HepG2 (cell line): ENCODE data around the gene ZBTB2. TPM values are rescaled to one million over a fixed set of nuclear protein-coding genes. Genes with fewer than 3 reads are reported as not detected.

Source experiments
- CBFB ChIP-seq: sonication (generic); formaldehyde crosslinking; IDR thresholded peaks from 2 replicates; pipeline ENCODE4 v1.4.0; 2020; ENCODE audit warnings: missing genetic modification reagents
- CBX5 ChIP-seq: sonication (generic); formaldehyde crosslinking; IDR thresholded peaks from 2 replicates; pipeline ENCODE4 v1.4.0; 2020; ENCODE audit warnings: missing genetic modification reagents, borderline replicate concordance
- DMAP1 ChIP-seq: IDR thresholded peaks from 2 replicates; pipeline ENCODE4 v1.6.1; 2016
- DR1 ChIP-seq: sonication (generic); formaldehyde crosslinking; IDR thresholded peaks from 2 replicates; pipeline ENCODE4 v1.8.0; 2021; ENCODE audit warnings: mild to moderate bottlenecking, missing genetic modification reagents, inconsistent platforms
- HIVEP1 ChIP-seq: sonication (generic); formaldehyde crosslinking; IDR thresholded peaks from 2 replicates; pipeline ENCODE4 v1.4.0; 2020; ENCODE audit warnings: mild to moderate bottlenecking, missing genetic modification reagents
- HOXA7 ChIP-seq: sonication (generic); formaldehyde crosslinking; IDR thresholded peaks from 2 replicates; pipeline ENCODE4 v1.8.1; 2022; ENCODE audit warnings: mild to moderate bottlenecking, missing genetic modification reagents, moderate library complexity
- MYNN ChIP-seq: sonication (generic); formaldehyde crosslinking; IDR thresholded peaks from 2 replicates; pipeline ENCODE4 v1.4.0; 2020; ENCODE audit warnings: mild to moderate bottlenecking, low read depth, missing genetic modification reagents
- NKX3-1 ChIP-seq: sonication (generic); formaldehyde crosslinking; IDR thresholded peaks from 2 replicates; pipeline ENCODE4 v1.5.0; 2020; ENCODE audit warnings: missing genetic modification reagents
- SETDB1 ChIP-seq: sonication (generic); formaldehyde crosslinking; IDR thresholded peaks from 2 replicates; pipeline ENCODE4 v1.5.1; 2020; ENCODE audit warnings: missing genetic modification reagents, mild to moderate bottlenecking, borderline replicate concordance
- STAG1 ChIP-seq: sonication (generic); formaldehyde crosslinking; IDR thresholded peaks from 2 replicates; pipeline ENCODE4 v1.4.0; 2020; ENCODE audit warnings: missing genetic modification reagents
- ZNF326 ChIP-seq: sonication (generic); formaldehyde crosslinking; IDR thresholded peaks from 2 replicates; pipeline ENCODE4 v1.4.0; 2020; ENCODE audit warnings: missing genetic modification reagents, borderline replicate concordance
- ZNF367 ChIP-seq: sonication (generic); formaldehyde crosslinking; IDR thresholded peaks from 2 replicates; pipeline ENCODE4 v1.4.0; 2020; ENCODE audit warnings: missing genetic modification reagents, borderline replicate concordance
- ZNF713 ChIP-seq: sonication (generic); formaldehyde crosslinking; IDR thresholded peaks from 2 replicates; pipeline ENCODE4 v1.4.0; 2020; ENCODE audit warnings: mild to moderate bottlenecking, missing genetic modification reagents
- ZNF83 ChIP-seq: sonication (generic); formaldehyde crosslinking; IDR thresholded peaks from 2 replicates; pipeline ENCODE4 v1.4.0; 2020; ENCODE audit warnings: missing genetic modification reagents, mild to moderate bottlenecking, borderline replicate concordance
- ZZZ3 ChIP-seq: sonication (generic); formaldehyde crosslinking; IDR thresholded peaks from 2 replicates; pipeline ENCODE4 v1.4.0; 2020; ENCODE audit warnings: missing genetic modification reagents, mild to moderate bottlenecking, borderline replicate concordance
- polyA plus RNA-seq, 8 experiments: library from polyadenylated mRNA; depleted of rRNA in 3 of 8; stranded (reverse) in 7 of 8; unstranded in 1 of 8; fragments of >200 nt; fragmentation: Illumina TruSeq in 4 of 8; extraction: Trizol in 4 of 8; gene quantifications; 2 replicates each; pipeline versions ENCODE4 v1.2.1 to v1.2.3, GENCODE V29; 2011 to 2016; ENCODE audit warnings: low read depth in 4 of 8, missing spikeins in 1 of 8, mixed read lengths in 1 of 8; ENCODE audit not compliant: insufficient read depth in 1 of 8
- total RNA-seq, 5 experiments: library from RNA; depleted of rRNA; stranded (reverse); fragments of >200 nt; fragmentation: Illumina TruSeq; extraction: Trizol; gene quantifications; 2 replicates each; pipeline ENCODE4 v1.2.3, GENCODE V29; 2016; ENCODE audit warnings: low read depth in 1 of 5
- TF ChIP-seq, protein P1 (sequence below): sonication (generic); formaldehyde crosslinking; IDR thresholded peaks from 2 replicates; pipeline ENCODE4 v1.5.1; 2020; ENCODE audit warnings: missing genetic modification reagents, mild to moderate bottlenecking, borderline replicate concordance
- TF ChIP-seq, protein P2 (sequence below): sonication (generic); formaldehyde crosslinking; IDR thresholded peaks from 2 replicates; pipeline ENCODE4 v1.4.0; 2020; ENCODE audit warnings: missing genetic modification reagents
- TF ChIP-seq, protein P3 (sequence below): sonication (generic); formaldehyde crosslinking; IDR thresholded peaks from 2 replicates; pipeline ENCODE4 v1.5.0; 2020; ENCODE audit warnings: missing genetic modification reagents
- TF ChIP-seq, protein P4 (sequence below): sonication (generic); formaldehyde crosslinking; IDR thresholded peaks from 2 replicates; pipeline ENCODE4 v1.8.0; 2022; ENCODE audit warnings: mild to moderate bottlenecking, missing genetic modification reagents, borderline replicate concordance
- TF ChIP-seq, protein P5 (sequence below): sonication (generic); formaldehyde crosslinking; IDR thresholded peaks from 2 replicates; pipeline ENCODE4 v1.4.0; 2020; ENCODE audit warnings: mild to moderate bottlenecking, missing genetic modification reagents
- TF ChIP-seq, protein P6 (sequence below): sonication (generic); formaldehyde crosslinking; IDR thresholded peaks from 2 replicates; pipeline ENCODE4 v1.5.0; 2020; ENCODE audit warnings: missing genetic modification reagents, mild to moderate bottlenecking, borderline replicate concordance

The ZBTB2 gene
- total and polyA plus RNA-seq, 2 of the 13 experiments (the other 11 are each of a cell fraction or from before 2014, with no cell fraction given), result 15.4 to 22.8 TPM

DNA sequence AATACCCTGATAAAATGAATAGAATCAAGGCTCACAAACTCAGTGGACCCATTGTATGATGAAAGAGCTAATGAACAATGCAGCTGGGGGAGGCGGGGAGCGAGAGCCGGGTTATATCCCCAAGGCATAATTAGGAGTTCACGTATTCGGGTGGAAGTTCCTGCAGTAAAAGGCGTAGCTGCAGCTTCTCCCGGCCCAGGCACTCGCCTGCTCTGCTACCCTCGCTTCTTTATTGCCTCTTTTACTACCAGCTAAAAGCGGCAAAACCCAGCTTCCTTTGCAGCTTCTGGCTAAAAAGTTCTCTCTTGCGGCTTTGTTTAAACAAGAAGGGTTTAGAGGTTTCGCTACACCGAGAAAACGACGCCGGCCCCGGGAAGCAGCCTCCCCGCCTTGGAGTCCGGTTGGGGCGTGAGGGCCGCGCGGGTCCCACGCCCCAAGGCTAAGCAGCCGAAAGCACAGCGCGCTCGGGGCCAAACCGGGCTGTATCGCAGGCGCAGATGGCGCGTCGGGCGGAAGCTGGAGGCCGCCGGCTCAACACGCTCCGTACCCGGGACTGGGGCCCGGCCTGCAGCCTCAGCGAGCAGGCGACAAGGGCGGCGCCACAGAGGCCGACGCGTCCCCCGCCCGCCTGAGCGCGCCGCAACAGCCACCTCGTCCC, 1.6 kb downstream of the ZBTB2 start (continued):
- TF ChIP-seq, protein P1, sequence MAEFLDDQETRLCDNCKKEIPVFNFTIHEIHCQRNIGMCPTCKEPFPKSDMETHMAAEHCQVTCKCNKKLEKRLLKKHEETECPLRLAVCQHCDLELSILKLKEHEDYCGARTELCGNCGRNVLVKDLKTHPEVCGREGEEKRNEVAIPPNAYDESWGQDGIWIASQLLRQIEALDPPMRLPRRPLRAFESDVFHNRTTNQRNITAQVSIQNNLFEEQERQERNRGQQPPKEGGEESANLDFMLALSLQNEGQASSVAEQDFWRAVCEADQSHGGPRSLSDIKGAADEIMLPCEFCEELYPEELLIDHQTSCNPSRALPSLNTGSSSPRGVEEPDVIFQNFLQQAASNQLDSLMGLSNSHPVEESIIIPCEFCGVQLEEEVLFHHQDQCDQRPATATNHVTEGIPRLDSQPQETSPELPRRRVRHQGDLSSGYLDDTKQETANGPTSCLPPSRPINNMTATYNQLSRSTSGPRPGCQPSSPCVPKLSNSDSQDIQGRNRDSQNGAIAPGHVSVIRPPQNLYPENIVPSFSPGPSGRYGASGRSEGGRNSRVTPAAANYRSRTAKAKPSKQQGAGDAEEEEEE (CRISPR knock-in tag), result no peak
- TF ChIP-seq CBX5 (CRISPR knock-in tag) (peak; percentile 30; the same call in 1 of the 2 replicates), STAG1 (CRISPR knock-in tag) (no peak; the same call in 1 of the 2 replicates), HIVEP1 (CRISPR knock-in tag) (no peak), DMAP1 (CRISPR knock-in tag) (peak; percentile 77), ZNF83 (CRISPR knock-in tag) (peak; percentile 41; the same call in 1 of the 2 replicates), HOXA7 (no peak), MYNN (CRISPR knock-in tag) (peak; percentile 78), ZZZ3 (CRISPR knock-in tag) (no peak; the same call in 1 of the 2 replicates), ZNF367 (CRISPR knock-in tag) (peak; percentile 28; the same call in 1 of the 2 replicates), NKX3-1 (CRISPR knock-in tag) (peak; percentile 87), ZNF326 (no peak), CBFB (no peak), DR1 (peak; percentile 81; the same call in 1 of the 2 replicates), SETDB1 (CRISPR knock-in tag) (no peak), ZNF713 (CRISPR knock-in tag) (no peak)
- TF ChIP-seq, protein P2, sequence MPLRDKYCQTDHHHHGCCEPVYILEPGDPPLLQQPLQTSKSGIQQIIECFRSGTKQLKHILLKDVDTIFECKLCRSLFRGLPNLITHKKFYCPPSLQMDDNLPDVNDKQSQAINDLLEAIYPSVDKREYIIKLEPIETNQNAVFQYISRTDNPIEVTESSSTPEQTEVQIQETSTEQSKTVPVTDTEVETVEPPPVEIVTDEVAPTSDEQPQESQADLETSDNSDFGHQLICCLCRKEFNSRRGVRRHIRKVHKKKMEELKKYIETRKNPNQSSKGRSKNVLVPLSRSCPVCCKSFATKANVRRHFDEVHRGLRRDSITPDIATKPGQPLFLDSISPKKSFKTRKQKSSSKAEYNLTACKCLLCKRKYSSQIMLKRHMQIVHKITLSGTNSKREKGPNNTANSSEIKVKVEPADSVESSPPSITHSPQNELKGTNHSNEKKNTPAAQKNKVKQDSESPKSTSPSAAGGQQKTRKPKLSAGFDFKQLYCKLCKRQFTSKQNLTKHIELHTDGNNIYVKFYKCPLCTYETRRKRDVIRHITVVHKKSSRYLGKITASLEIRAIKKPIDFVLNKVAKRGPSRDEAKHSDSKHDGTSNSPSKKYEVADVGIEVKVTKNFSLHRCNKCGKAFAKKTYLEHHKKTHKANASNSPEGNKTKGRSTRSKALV (CRISPR knock-in tag), result peak; percentile 94
- TF ChIP-seq, protein P3, sequence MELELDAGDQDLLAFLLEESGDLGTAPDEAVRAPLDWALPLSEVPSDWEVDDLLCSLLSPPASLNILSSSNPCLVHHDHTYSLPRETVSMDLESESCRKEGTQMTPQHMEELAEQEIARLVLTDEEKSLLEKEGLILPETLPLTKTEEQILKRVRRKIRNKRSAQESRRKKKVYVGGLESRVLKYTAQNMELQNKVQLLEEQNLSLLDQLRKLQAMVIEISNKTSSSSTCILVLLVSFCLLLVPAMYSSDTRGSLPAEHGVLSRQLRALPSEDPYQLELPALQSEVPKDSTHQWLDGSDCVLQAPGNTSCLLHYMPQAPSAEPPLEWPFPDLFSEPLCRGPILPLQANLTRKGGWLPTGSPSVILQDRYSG, result no peak
- TF ChIP-seq, protein P4, sequence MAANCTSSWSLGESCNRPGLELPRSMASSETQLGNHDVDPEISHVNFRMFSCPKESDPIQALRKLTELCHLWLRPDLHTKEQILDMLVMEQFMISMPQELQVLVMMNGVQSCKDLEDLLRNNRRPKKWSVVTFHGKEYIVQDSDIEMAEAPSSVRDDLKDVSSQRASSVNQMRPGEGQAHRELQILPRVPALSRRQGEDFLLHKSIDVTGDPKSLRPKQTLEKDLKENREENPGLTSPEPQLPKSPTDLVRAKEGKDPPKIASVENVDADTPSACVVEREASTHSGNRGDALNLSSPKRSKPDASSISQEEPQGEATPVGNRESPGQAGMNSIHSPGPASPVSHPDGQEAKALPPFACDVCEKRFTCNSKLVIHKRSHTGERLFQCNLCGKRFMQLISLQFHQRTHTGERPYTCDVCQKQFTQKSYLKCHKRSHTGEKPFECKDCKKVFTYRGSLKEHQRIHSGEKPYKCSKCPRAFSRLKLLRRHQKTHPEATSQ (CRISPR knock-in tag), result no peak
- TF ChIP-seq, protein P5, sequence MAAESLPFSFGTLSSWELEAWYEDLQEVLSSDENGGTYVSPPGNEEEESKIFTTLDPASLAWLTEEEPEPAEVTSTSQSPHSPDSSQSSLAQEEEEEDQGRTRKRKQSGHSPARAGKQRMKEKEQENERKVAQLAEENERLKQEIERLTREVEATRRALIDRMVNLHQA (CRISPR knock-in tag), result no peak
- TF ChIP-seq, protein P6, sequence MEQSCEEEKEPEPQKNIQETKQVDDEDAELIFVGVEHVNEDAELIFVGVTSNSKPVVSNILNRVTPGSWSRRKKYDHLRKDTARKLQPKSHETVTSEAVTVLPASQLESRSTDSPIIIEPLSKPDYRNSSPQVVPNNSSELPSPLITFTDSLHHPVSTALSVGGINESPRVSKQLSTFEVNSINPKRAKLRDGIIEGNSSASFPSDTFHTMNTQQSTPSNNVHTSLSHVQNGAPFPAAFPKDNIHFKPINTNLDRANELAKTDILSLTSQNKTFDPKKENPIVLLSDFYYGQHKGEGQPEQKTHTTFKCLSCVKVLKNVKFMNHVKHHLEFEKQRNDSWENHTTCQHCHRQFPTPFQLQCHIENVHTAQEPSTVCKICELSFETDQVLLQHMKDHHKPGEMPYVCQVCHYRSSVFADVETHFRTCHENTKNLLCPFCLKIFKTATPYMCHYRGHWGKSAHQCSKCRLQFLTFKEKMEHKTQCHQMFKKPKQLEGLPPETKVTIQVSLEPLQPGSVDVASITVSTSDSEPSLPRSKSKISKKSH, result peak; percentile 86; the same call in 1 of the 2 replicates
